DMS 273 (cell line): ENCODE measurements around the gene ITPKB.
"Not testable (repeated sequence)": the region's sequence is repeated elsewhere in the genome, so short reads cannot be mapped to it uniquely, and the experiment has no call there.

Experiments used
- DNase-seq: peaks from one replicate; lab custom pipeline; 2025; ENCODE audit not compliant: unreplicated experiment; lab: John Stamatoyannopoulos, UW

ITPKB gene

DNA sequence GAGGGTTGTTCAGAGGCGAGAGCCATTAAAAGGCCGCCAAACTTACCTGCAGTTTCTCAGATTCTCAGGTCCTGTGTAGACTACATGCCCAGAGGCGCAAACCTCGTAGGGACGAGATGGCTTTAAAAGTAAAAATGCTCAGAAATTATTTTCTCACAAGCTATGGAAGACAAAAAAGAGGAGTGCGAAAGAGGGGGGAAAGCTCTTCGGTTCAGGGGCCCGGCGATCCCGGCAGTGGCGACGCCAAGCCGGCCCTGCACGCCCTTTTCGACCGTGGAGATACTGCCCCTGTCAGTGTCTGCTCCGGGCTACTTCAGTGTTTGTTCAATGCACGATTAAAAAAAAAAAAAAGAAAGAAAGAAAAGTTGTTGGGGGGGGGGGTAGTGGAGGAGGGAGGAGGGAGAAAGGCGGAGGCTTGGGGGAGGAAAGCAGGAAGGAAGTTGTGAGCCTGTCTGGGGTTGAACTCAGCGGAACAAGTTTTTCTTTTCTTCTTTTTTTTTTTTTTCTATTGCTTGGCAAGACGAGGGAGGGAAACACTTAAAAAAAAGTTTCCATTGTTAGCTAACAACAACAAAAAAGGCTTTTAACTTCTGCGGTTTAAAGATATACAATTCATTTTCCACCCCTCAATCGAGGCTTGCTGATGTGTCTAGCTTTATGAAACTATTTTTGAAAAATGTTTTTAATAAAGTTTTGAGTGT is at the start of gene ITPKB:
Gene ITPKB (minus strand): TSS at position 288 of the 701 bp plus-strand sequence. CDS start 1,824 bp downstream, outside the sequence.
- DNase-seq: no peak

GRCh38 chr1:226787638-226788037 is 48.6 kb upstream of the ITPKB start:
- DNase-seq: no peak

DNA sequence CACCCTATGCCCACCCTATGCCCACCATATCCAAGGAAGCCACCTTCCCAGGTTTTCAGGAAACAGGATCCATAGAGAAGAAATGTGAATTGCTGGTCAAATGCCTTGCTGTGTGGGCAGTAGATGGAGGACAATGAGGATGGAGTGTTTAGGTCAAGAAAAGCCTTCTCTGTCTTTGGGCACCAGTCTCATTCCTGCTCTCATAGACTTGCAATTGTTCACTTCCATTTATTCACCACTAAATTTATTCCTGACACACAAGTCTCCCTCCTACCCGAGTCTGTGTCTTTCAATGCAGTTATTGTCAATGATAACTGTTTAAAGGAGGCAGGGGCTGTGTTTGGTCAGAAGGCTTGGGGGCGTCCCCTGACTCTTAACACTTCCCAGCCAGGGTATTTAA is 48.0 kb upstream of the ITPKB start:
- no peak for DNase-seq

- no peak for DNase-seq
Observed at GRCh38 chr1:226786550-226786949, 47.5 kb upstream of the ITPKB start.

- no peak for DNase-seq
Observed at GRCh38 chr1:226785805-226786204, 46.7 kb upstream of the ITPKB start.

DNA sequence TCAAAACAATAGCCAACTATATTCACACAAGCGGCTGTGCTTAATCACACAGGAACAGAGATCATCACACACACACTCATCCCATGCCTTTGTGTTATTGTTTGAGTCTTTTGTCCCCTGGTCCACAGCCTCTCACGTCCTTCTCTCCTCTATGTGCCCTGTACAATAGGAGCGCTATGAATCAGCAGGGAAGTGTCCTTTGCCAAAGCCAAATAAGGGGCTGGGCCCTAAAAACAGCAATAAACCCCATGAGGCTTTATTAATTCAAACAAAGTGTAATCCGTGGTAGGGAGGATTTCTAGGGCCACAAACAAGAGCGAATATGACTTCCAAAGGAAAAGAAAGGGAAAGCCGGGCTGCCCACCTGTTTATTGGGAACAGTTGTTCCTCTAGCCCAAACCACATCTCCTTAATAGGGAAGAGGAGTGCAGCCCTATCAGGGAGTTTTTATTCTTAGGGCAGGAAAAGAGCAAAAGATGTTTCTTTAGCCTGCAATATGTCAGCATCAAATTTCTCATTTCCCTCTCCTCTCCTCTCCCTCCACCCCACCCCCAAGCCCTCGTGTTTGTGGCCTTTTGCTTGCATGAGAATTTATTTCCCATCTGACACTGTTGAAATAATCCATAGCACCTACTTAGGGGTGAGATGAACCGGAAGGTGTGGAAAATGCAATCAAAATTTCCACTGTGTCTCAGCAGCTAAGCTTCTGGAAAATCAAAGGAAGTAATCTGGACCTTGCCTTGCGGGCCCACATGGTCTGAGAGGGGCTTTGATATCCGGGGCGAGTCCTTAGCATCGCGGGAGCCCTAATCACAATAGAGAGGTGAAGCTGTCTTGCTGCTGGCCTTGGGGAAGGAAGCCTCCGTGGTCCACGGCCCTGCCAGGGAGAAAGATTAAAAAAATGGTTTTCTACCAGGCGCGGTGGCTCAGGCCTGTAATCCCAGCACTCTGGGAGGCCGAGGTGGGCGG is 45.3 kb upstream of the ITPKB start:
- DNase-seq: no peak

GRCh38 chr1:226782845-226783601 is 43.9 kb upstream of the ITPKB start:
- no peak for DNase-seq

- DNase-seq: no peak
Observed at GRCh38 chr1:226781937-226782609, 43.0 kb upstream of the ITPKB start.

- no peak for DNase-seq
Observed at GRCh38 chr1:226779561-226779960, 40.5 kb upstream of the ITPKB start.

DNA sequence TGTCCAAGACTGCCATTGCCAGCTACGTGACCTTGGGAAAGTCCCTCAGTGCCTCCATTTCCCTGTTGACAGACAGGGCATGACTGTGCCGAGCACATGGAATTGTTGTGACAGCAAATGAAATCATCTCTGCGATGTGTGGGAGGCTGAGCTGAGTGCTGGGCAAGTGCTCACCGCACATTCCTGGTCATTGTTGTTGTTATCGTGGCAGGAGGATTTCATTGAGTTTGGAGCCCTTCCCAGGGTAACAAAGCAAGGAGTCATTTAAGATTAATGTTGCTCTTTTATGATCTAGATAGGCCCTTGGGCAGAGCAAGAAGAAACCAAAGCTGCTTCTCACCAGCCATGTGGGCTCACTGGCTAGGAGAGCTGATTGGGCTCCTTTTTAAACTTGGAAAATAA is 39.6 kb upstream of the ITPKB start:
- no peak for DNase-seq

DNA sequence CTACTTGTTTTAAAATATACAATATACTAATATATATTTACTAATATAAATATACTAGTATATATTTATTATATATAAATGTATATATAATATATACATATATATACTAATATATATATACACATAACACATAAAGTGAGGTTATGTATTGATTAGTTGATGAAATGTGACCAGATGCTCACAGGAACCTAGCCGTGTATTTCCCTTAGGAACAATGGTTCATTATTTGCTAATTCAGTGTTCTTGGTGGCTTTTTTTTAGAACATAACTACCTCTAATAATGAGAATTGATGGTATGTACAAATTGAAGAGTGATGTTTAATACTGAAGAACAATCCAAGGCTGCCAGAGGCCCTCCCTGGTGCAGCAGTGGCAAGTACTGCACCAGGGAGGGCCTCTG is 37.9 kb upstream of the ITPKB start:
- DNase-seq: no peak

DNA sequence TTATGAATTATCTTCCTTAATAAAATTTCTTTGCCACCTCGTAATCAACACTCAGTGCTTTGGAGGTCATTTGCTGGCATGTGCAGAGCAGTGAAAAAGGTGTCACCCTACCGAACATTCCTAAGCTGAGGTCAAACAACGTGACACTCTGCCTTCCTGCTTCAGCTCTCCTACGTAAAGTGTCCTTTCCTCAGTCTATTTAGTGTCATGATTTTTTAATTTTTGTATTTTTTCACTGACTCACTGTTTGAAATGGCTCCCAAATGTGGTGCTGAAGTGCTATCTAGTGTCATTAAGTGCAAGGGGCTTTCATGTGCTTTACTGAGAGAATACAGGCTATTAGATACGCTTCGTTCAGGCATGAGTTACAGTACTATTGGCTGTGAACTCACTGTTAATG is 37.0 kb upstream of the ITPKB start:
- DNase-seq: no peak

DNA sequence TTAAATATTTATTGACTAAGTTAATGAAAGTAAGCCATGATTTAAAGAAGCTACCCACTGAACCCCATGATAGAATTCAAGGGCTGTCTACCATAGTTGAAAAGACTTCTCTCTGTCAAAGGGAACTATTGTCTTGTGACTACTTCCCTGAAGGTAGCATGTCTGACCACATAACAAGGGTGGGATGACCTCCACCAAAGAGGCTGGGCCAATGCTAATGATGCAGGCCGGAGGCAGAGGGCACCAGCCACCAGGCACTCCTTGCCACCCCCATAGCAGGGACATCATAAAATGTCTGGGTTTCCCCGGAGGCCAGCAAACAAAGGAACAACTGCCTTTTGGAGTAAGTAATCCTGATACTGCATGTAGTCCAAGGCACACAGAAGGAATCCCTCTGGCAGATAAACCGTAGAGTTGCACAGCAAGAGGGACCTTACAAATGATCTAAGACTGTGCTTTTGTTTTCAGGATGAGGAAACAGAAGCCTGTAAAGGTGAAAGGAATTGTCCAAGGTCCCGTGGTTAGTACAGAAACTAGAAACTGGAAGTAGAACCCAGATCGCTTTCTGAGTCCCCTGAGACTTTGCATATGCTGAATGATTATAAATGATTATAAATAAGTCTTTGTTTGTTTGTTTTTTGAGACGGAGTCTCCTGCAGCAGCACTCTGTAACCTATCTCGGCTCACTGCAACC is 33.5 kb upstream of the ITPKB start:
- no peak for DNase-seq

GRCh38 chr1:226767170-226767569 is 28.1 kb upstream of the ITPKB start:
- not testable (repeated sequence) for DNase-seq

DNA sequence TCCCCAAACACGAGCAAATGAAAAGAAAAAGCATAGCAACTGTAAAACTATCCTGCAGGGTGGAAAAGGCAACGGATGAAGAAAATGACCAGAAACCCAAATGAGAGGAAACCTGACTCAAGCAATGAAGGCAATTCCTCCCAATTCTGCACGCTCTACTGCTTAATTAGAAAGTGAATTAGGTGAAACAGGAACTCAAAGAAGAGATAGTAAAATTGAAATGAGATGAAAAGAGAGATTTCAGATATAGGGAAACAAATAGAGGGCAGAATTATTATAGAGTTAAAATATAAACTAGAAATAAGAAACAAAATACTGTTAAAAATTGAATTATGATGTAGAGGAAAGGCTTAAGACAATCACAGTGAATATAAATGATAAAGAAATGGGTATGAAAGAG is 27.5 kb upstream of the ITPKB start:
- DNase-seq: no peak

- no peak for DNase-seq
Observed at GRCh38 chr1:226764533-226764932, 25.5 kb upstream of the ITPKB start.

- no peak for DNase-seq
Observed at GRCh38 chr1:226763905-226764264, 24.8 kb upstream of the ITPKB start.

DNA sequence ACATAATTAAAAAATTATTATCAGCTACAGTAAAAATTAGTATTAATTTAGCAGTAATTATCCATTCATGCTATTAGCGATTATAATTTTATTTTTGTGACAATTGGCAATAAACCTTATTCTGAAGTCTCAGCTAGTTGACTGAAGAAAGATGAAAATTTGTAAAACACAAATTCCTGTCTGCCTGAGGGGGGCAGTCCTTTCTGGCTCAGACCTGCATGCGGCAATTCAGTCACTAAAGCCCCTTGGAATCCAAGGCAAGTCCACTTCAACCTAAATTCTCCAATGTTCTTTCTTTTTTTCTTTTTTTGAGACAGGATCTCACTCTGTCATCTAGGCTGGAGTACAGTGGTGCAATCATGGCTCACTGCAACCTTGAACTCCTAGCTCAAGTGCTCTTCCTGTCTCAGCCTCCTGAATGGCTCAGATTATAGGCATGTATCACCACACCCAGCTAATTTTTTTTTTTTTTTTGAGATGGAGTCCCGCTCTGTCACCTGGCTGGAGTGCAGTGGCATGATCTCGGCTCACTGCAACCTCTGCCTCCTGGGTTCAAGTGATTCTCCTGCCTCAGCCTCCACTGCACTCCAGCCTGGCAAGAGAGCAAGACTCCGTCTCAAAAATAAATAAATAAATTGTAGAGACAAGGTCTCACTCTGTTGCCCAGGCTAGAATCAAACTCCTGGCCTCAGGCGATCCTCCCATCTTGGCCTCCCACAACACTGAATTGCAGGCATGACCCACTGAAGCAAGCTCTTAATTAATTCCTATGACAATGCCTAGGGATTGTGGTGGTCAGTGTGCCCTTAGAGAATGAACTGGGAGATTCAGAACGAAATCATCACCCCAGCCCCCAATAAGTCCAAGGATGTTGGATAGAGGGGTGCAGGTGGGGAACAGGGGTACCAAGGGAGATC is 24.2 kb upstream of the ITPKB start:
- DNase-seq: no peak

DNA sequence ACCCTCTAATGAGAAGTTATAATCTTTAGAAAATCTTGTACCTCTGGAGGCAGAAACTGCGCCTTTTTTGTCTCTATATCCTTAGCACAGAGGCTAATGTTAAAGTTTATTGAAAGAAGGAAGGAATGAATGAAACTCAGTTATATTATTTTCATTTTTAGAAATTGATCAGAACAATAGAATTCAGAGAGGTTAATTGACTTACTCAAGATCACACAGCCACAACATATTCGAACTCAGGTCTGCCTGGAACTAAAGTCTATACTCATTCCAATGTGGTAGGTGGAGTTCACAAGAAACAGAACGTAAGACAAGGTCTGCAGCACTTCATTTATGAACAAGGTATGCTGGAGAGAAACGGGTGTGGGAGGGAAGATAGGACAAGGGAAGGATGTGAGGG is 23.0 kb upstream of the ITPKB start:
- no peak for DNase-seq
